Uterus (tissue), 2 donors: ENCODE results near the gene NWD2.

Experiments used
- POLR2A ChIP-seq, 2 donors: fragments of 450-650 bp; IDR thresholded peaks; one replicate each; pipeline ENCODE4 v1.6.1; 2016; ENCODE audit warnings: antibody characterized with exemption in 2 of 2, mild to moderate bottlenecking in 1 of 2, moderate library complexity in 1 of 2
- TF ChIP-seq, protein P1 (sequence below), 4 experiments: fragments of 200-600 bp in 2 of 4; fragments of 450-650 bp in 2 of 4; sonication (generic) in 2 of 4; IDR thresholded peaks; one replicate each; pipeline ENCODE4 v1.5.1; 2016 to 2019; ENCODE audit warnings: antibody characterized with exemption in 4 of 4, mild to moderate bottlenecking in 2 of 4, moderate library complexity in 1 of 4

DNA sequence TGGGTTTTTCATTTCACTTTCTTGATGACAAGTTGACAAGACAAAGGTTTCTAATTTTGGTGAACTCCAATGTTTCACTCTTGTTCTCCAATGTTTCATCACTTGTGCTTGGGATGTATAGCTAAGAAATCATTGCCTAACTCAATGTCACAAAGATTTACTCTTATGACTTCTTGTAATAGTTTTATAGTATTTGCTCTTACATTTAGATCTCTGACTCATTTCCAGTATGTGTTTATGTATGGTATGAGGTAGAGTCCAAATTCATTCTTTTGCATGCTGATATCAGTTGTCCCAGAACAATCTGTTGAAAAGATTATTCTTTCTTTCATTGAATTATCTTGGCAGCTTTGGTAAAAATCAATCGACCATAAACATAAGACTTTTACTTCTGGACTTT lies 12.2 kb upstream of the NWD2 start:
- TF ChIP-seq, protein P1, sequence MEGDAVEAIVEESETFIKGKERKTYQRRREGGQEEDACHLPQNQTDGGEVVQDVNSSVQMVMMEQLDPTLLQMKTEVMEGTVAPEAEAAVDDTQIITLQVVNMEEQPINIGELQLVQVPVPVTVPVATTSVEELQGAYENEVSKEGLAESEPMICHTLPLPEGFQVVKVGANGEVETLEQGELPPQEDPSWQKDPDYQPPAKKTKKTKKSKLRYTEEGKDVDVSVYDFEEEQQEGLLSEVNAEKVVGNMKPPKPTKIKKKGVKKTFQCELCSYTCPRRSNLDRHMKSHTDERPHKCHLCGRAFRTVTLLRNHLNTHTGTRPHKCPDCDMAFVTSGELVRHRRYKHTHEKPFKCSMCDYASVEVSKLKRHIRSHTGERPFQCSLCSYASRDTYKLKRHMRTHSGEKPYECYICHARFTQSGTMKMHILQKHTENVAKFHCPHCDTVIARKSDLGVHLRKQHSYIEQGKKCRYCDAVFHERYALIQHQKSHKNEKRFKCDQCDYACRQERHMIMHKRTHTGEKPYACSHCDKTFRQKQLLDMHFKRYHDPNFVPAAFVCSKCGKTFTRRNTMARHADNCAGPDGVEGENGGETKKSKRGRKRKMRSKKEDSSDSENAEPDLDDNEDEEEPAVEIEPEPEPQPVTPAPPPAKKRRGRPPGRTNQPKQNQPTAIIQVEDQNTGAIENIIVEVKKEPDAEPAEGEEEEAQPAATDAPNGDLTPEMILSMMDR (IDR thresholded peaks at IDR 0.05) = no peak
- no peak for TF ChIP-seq POLR2A (IDR thresholded peaks at IDR 0.05)
